Measurements from ENCODE around the gene BZW1.

GRCh38 chr2:200869014-200869413, 57.3 kb downstream of the BZW1 start:
- TF ChIP-seq, protein P1, sequence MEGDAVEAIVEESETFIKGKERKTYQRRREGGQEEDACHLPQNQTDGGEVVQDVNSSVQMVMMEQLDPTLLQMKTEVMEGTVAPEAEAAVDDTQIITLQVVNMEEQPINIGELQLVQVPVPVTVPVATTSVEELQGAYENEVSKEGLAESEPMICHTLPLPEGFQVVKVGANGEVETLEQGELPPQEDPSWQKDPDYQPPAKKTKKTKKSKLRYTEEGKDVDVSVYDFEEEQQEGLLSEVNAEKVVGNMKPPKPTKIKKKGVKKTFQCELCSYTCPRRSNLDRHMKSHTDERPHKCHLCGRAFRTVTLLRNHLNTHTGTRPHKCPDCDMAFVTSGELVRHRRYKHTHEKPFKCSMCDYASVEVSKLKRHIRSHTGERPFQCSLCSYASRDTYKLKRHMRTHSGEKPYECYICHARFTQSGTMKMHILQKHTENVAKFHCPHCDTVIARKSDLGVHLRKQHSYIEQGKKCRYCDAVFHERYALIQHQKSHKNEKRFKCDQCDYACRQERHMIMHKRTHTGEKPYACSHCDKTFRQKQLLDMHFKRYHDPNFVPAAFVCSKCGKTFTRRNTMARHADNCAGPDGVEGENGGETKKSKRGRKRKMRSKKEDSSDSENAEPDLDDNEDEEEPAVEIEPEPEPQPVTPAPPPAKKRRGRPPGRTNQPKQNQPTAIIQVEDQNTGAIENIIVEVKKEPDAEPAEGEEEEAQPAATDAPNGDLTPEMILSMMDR (IDR thresholded peaks at IDR 0.05; ENCODE audit: insufficient read depth, low read length), result no peak
- TF ChIP-seq SPI1 (IDR thresholded peaks at IDR 0.05; ENCODE audit: borderline replicate concordance, low read depth) (no peak), REST (IDR thresholded peaks at IDR 0.05; ENCODE audit: insufficient replicate concordance, low read depth) (no peak), POLR2AphosphoS5 (IDR thresholded peaks at IDR 0.05; ENCODE audit: low read depth) (no peak)

All from HL-60 (cell line).